Breast epithelium (tissue), 4 donors: Measurements from ENCODE around the gene DHX57. TPM values are rescaled to one million over a fixed set of nuclear protein-coding genes. Genes with fewer than 3 reads are reported as not detected.
A peak's percentile ranks its signal among the peaks of the same experiment; 100 is the strongest.
"Not testable (repeated sequence)": the region's sequence is repeated elsewhere in the genome, so short reads cannot be mapped to it uniquely, and the experiment has no call there.

Experiments
- DNase-seq, 2 donors: peaks; one replicate each; pipeline ENCODE4 v3.0.0-alpha.2; 2019; ENCODE audit warnings: low spot score in 2 of 2
- H3K27ac ChIP-seq, 2 donors: fragments of 200-600 bp; sonication (generic) in 1 of 2; one replicate each; pipeline ENCODE4 v1.5.1; 2016 to 2019; ENCODE audit warnings: mild to moderate bottlenecking in 1 of 2
- H3K27me3 ChIP-seq, 2 donors: fragments of 200-600 bp; sonication (generic) in 1 of 2; one replicate each; pipeline versions ENCODE4 v1.5.1 to v1.6.0; 2017 to 2019; ENCODE audit warnings: control low read depth in 1 of 2, mild to moderate bottlenecking in 1 of 2
- H3K36me3 ChIP-seq: fragments of 200-600 bp; one replicate; pipeline ENCODE4 v1.5.1; 2019
- H3K4me1 ChIP-seq, 2 donors: fragments of 200-600 bp; sonication (generic); one replicate each; pipeline ENCODE4 v1.5.1; 2016 to 2019; ENCODE audit warnings: control low read depth in 1 of 2
- H3K4me3 ChIP-seq, 3 donors: fragments of 200-600 bp; sonication (generic); 1 replicate in 2 of 3; 2 replicates in 1 of 3; pipeline ENCODE4 v1.5.1; 2016 to 2019; ENCODE audit warnings: mild to moderate bottlenecking in 3 of 3, moderate library complexity in 2 of 3
- H3K9me3 ChIP-seq, 2 donors: fragments of 200-600 bp; sonication (generic) in 1 of 2; one replicate each; pipeline ENCODE4 v1.5.1; 2016 to 2019; ENCODE audit warnings: control low read depth in 1 of 2
- POLR2A ChIP-seq: fragments of 450-650 bp; IDR thresholded peaks from one replicate; pipeline ENCODE4 v1.6.1; 2016; ENCODE audit warnings: antibody characterized with exemption, mild to moderate bottlenecking, moderate library complexity
- POLR2AphosphoS5 ChIP-seq, 3 donors: sonication (generic); formaldehyde crosslinking; IDR thresholded peaks; one replicate each; pipeline ENCODE4 v1.6.1; 2017; ENCODE audit warnings: antibody characterized with exemption in 3 of 3
- intact Hi-C: fragments of 100-400 bp; cut with DNase I; formaldehyde crosslinking; loops from one replicate; pipeline ENCODE4 v1.15.1; 2023; ENCODE audit warnings: low total_unique reads
- total RNA-seq, 3 donors: library from RNA; depleted of rRNA; stranded (reverse); fragments of >200 nt; gene quantifications; one replicate each; pipeline ENCODE4 v1.1.0, GENCODE V29; 2016
- TF ChIP-seq, protein P1 (sequence below), 3 donors: fragments of 450-650 bp; IDR thresholded peaks; one replicate each; pipeline ENCODE4 v1.5.1; 2016 to 2017; ENCODE audit warnings: antibody characterized with exemption in 3 of 3, mild to moderate bottlenecking in 3 of 3, moderate library complexity in 3 of 3

DHX57 gene
- total RNA-seq, 3 donors from 2014 or later: 8.8 to 17.4 (median 14.5) TPM

- H3K4me3 ChIP-seq: no peak overlapping the region
- DNase-seq: no peak
- TF ChIP-seq, protein P1, sequence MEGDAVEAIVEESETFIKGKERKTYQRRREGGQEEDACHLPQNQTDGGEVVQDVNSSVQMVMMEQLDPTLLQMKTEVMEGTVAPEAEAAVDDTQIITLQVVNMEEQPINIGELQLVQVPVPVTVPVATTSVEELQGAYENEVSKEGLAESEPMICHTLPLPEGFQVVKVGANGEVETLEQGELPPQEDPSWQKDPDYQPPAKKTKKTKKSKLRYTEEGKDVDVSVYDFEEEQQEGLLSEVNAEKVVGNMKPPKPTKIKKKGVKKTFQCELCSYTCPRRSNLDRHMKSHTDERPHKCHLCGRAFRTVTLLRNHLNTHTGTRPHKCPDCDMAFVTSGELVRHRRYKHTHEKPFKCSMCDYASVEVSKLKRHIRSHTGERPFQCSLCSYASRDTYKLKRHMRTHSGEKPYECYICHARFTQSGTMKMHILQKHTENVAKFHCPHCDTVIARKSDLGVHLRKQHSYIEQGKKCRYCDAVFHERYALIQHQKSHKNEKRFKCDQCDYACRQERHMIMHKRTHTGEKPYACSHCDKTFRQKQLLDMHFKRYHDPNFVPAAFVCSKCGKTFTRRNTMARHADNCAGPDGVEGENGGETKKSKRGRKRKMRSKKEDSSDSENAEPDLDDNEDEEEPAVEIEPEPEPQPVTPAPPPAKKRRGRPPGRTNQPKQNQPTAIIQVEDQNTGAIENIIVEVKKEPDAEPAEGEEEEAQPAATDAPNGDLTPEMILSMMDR (IDR thresholded peaks at IDR 0.05): no peak
- TF ChIP-seq POLR2AphosphoS5 (IDR thresholded peaks at IDR 0.05) (no peak), POLR2A (no peak)
- H3K27me3 ChIP-seq: no peaks in the 10 kb centered on the region
- intact Hi-C loops: no loop called here
- no peaks in the 10 kb centered on the region for H3K36me3 ChIP-seq
- no peaks in the 10 kb centered on the region for H3K4me1 ChIP-seq
- H3K27ac ChIP-seq: no peak overlapping the region
- H3K9me3 ChIP-seq: no peaks in the 10 kb centered on the region
Observed at GRCh38 chr2:38765551-38765950, 110.2 kb downstream of the DHX57 start.

DNA sequence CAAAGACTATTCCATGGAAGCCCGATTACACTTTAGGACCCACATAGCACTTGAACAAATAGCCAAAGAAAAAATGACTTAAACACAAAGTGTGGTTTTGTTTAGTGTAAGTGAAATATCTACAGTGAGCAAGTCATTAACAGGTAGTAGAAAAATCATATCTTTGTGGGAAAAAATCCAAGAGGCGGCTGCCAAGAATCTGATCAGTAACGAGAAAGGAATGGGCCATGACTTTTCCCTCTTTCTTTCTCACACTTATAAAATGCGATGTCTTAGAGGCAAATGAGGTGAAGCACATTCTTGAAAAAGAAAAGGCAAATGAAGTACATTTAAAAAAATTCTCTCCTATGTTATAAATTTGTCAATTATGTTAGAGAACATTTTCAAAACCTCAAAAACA is 110.6 kb downstream of the DHX57 start:
- TF ChIP-seq POLR2AphosphoS5 (IDR thresholded peaks at IDR 0.05) (no peak), POLR2A (no peak)
- TF ChIP-seq, protein P1 (IDR thresholded peaks at IDR 0.05): no peak
- intact Hi-C loops: no loop called here

GRCh38 chr2:38763728-38764127 is 112.0 kb downstream of the DHX57 start:
- Histone ChIP-seq H3K4me3 (no peak overlapping the region), H3K27ac (no peak overlapping the region), H3K4me1 (no peaks in the 10 kb centered on the region), H3K9me3 (no peaks in the 10 kb centered on the region), H3K36me3 (no peaks in the 10 kb centered on the region), H3K27me3 (no peaks in the 10 kb centered on the region)
- DNase-seq: no peak
- intact Hi-C loops: no loop called here
- TF ChIP-seq, protein P1 (IDR thresholded peaks at IDR 0.05): no peak
- no peak for TF ChIP-seq POLR2A

More for the DNA sequence above, 110.6 kb downstream of the DHX57 start:
- H3K4me3 ChIP-seq: no peak overlapping the region
- no peaks in the 10 kb centered on the region for H3K36me3 ChIP-seq
- H3K27ac ChIP-seq: no peak overlapping the region
- H3K4me1 ChIP-seq: no peaks in the 10 kb centered on the region
- no peak for DNase-seq
- H3K9me3 ChIP-seq: no peaks in the 10 kb centered on the region
- H3K27me3 ChIP-seq: no peaks in the 10 kb centered on the region

DNA sequence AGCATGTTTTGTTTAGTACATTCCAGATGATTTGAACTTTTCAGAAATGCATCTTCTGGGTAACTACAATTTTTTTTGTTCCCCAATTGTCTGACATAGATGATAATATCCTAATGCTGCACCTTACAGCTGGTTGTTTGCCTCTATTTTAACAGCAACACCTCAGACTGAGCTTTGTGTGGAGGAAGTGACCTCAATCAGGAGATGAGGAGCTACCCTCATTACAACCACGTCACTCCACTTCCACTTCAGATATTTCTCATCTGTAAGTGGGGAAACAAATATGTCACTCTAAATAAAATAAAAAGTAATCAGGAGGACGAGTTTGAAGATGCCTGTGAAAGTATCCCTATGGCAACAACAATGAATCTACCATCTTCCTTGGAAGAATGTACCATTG is 112.5 kb downstream of the DHX57 start:
- Histone ChIP-seq H3K4me3 (no peak overlapping the region), H3K9me3 (no peaks in the 10 kb centered on the region), H3K27ac (no peak overlapping the region), H3K36me3 (no peaks in the 10 kb centered on the region), H3K27me3 (no peaks in the 10 kb centered on the region), H3K4me1 (no peaks in the 10 kb centered on the region)
- no peak for DNase-seq
- intact Hi-C loops: no loop called here
- TF ChIP-seq, protein P1 (IDR thresholded peaks at IDR 0.05): no peak
- no peak for TF ChIP-seq POLR2A
- TF ChIP-seq POLR2AphosphoS5 (IDR thresholded peaks at IDR 0.05): no peak

- H3K36me3 ChIP-seq, DNase-seq, H3K27me3 ChIP-seq: not testable (repeated sequence)
Observed at GRCh38 chr2:38755891-38756290, 119.8 kb downstream of the DHX57 start.

DNA sequence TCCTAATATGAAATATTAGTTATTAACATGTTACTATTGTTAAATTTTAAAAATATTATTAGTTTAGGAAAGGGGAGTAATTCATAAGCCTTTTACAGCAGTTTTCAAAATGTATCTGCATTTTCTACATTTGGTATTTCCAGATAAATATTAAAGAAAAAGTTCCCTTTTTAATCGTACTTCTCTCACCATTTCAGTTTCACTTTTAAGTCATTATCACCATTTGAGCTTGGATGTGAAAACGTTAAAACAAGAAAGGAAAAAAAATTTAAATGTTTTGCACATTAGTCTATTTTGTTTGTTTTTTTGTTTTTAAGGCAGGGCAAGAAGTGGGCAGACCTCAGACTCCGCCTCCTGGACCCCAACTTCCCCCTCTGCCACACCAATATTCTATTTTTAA is 121.2 kb downstream of the DHX57 start:
- H3K4me1 ChIP-seq: no peaks in the 10 kb centered on the region
- intact Hi-C loops: no loop called here
- peak overlapping the region in 1 of 3 donors; percentile 15 for H3K4me3 ChIP-seq
- no peak for DNase-seq
- no peaks in the 10 kb centered on the region for H3K27me3 ChIP-seq
- TF ChIP-seq, protein P1 (IDR thresholded peaks at IDR 0.05): no peak
- TF ChIP-seq POLR2AphosphoS5 (IDR thresholded peaks at IDR 0.05) (no peak), POLR2A (no peak)
- H3K9me3 ChIP-seq: no peaks in the 10 kb centered on the region
- no peaks in the 10 kb centered on the region for H3K36me3 ChIP-seq
- H3K27ac ChIP-seq: no peak overlapping the region

More at GRCh38 chr2:38755891-38756290, 119.8 kb downstream of the DHX57 start:
- H3K9me3 ChIP-seq, H3K4me3 ChIP-seq, intact Hi-C loops, H3K4me1 ChIP-seq, H3K27ac ChIP-seq: not testable (repeated sequence)
